ENCODE measurements around the gene STAT6. TPM values are rescaled to one million over a fixed set of nuclear protein-coding genes. Genes with fewer than 3 reads are reported as not detected.
A peak's percentile ranks its signal among the peaks of the same experiment; 100 is the strongest.

STAT6 gene
- total RNA-seq, 1 donor from 2014 or later = 33.8 TPM

- H3K9ac ChIP-seq (ENCODE audit: low read length) = peak overlapping the region; percentile 87
- H3K4me1 ChIP-seq (ENCODE audit: insufficient read depth, low read length) = peaks cover 44% of the 10 kb centered on the region
- H3K36me3 ChIP-seq (ENCODE audit: insufficient read depth, low read length) = no peaks in the 10 kb centered on the region
- H3K4me3 Mint-ChIP-seq (ENCODE audit: unreplicated experiment) = peak overlapping the region; percentile 96
- H3K27ac ChIP-seq (ENCODE audit: low read depth, low read length) = peak overlapping the region; percentile 22
- H2AFZ ChIP-seq (ENCODE audit: low read depth, low read length) = no peak overlapping the region
- no peaks in the 10 kb centered on the region for H3K27me3 Mint-ChIP-seq (ENCODE audit: low read depth, unreplicated experiment)
- no peaks in the 10 kb centered on the region for H3K36me3 Mint-ChIP-seq (ENCODE audit: low read depth, unreplicated experiment)
- no peak for FAIRE-seq
- H3K27me3 ChIP-seq (ENCODE audit: insufficient read depth, low read length) = no peaks in the 10 kb centered on the region
- peak overlapping the region; percentile 86 for H3K4me3 ChIP-seq (ENCODE audit: insufficient read depth, low read depth, low read length)
- no peak overlapping the region for H3K27ac Mint-ChIP-seq (ENCODE audit: unreplicated experiment)
- TF ChIP-seq CTCF (IDR thresholded peaks at IDR 0.05; ENCODE audit: insufficient read depth, low read depth, low read length) (no peak), EZH2 (IDR thresholded peaks at IDR 0.05; ENCODE audit: insufficient read depth, low read length) (no peak)
- H3K9me3 Mint-ChIP-seq (ENCODE audit: unreplicated experiment) = no peaks in the 10 kb centered on the region
- peaks cover 38% of the 10 kb centered on the region for H4K20me1 ChIP-seq (ENCODE audit: insufficient read depth, low read length)
- DNase-seq (ENCODE audit: low read depth) = no peak
- H3K4me1 Mint-ChIP-seq (ENCODE audit: low read depth, unreplicated experiment) = peaks cover 28% of the 10 kb centered on the region
- H3K4me2 ChIP-seq (ENCODE audit: low read length) = peak overlapping the region; percentile 99
- peaks cover 51% of the 10 kb centered on the region for H3K79me2 ChIP-seq (ENCODE audit: insufficient read depth, low read length)
- H3K9me3 ChIP-seq (ENCODE audit: insufficient read depth, low read depth, low read length) = no peaks in the 10 kb centered on the region
These were observed 17.5 kb upstream of the STAT6 start for GRCh38 chr12:57128519-57129247.

- Histone ChIP-seq H2AFZ (ENCODE audit: low read depth, low read length) (peak within 1 kb of the TSS; percentile 83), H4K20me1 (ENCODE audit: insufficient read depth, low read length) (peaks cover 35% of the 10 kb centered on the region), H3K79me2 (ENCODE audit: insufficient read depth, low read length) (peaks cover 44% of the 10 kb centered on the region), H3K27me3 (ENCODE audit: insufficient read depth, low read length) (no peaks in the 10 kb centered on the region), H3K36me3 (ENCODE audit: insufficient read depth, low read length) (no peaks in the 10 kb centered on the region), H3K4me2 (ENCODE audit: low read length) (peak within 1 kb of the TSS; percentile 99), H3K9me3 (ENCODE audit: insufficient read depth, low read depth, low read length) (no peaks in the 10 kb centered on the region), H3K4me3 (ENCODE audit: insufficient read depth, low read depth, low read length) (peak within 1 kb of the TSS; percentile 86), H3K27ac (ENCODE audit: low read depth, low read length) (peak within 1 kb of the TSS; percentile 77), H3K9ac (ENCODE audit: low read length) (peak within 1 kb of the TSS; percentile 87), H3K4me1 (ENCODE audit: insufficient read depth, low read length) (peaks cover 38% of the 10 kb centered on the region)
- Mint-ChIP-seq H3K27me3 (ENCODE audit: low read depth, unreplicated experiment) (no peaks in the 10 kb centered on the region), H3K4me1 (ENCODE audit: low read depth, unreplicated experiment) (peaks cover 23% of the 10 kb centered on the region), H3K4me3 (ENCODE audit: unreplicated experiment) (peak within 1 kb of the TSS; percentile 96), H3K9me3 (ENCODE audit: unreplicated experiment) (no peaks in the 10 kb centered on the region), H3K36me3 (ENCODE audit: low read depth, unreplicated experiment) (no peaks in the 10 kb centered on the region), H3K27ac (ENCODE audit: unreplicated experiment) (peak within 1 kb of the TSS; percentile 81)
- DNase-seq (ENCODE audit: low read depth) (peak; percentile 66), FAIRE-seq (no peak)
- TF ChIP-seq EZH2 (IDR thresholded peaks at IDR 0.05; ENCODE audit: insufficient read depth, low read length) (no peak), CTCF (IDR thresholded peaks at IDR 0.05; ENCODE audit: insufficient read depth, low read depth, low read length) (no peak)
These were observed 16.8 kb upstream of the STAT6 start, which contains the start of gene LRP1 for GRCh38 chr12:57127726-57128518. LRP1 (plus strand) TSS chr12:57128483; CDS start chr12:57128965, 482 bp downstream.

Measured in astrocyte (in vitro differentiated cells and primary cell).